Amniotic stem cell (primary cell): ENCODE measurements around the gene ABO.
"Not testable (repeated sequence)": the region's sequence is repeated elsewhere in the genome, so short reads cannot be mapped to it uniquely, and the experiment has no call there.

Source experiments
- DNase-seq: peaks from one replicate; lab custom pipeline; 2025; lab: John Stamatoyannopoulos, UW

ABO gene

GRCh38 chr9:133275105-133276000 is at the start of gene ABO:
TSS of gene ABO (minus strand) at chr9:133275201.
- no peak for DNase-seq

DNA sequence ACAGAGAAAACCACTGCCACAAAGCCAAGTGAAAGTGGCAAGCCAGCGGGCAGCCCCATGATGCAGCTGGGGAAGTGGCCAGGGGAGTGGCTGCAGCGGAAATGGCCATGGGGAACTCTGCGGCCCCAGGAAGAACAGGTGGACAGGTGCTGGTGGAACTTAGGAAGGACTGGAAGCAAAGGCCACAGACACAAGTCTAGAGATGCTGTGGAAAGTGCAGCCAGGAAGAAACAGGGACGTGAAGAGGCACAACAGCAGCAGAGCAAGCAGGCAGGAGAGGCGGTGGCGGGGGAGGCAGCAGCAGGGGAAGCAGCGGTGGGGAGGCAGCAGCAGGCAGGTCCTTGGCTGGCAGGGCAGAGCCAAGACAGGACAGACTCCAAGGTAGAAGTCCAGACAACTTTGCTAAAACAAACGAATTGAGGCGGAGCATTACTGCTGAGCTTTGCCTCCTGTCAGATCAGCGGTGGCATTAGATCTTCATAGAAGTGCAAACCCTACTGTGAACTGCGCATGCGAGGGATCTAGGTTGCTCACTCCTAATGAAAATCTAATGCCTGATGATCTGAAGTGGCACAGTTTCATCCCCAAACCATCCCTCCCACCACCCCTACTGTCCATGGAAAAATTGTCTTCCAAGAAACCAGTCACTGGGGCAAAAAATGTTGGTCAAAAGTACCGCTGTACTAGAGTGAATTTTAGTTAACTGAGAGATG is 49.1 kb upstream of the ABO start:
- DNase-seq = no peak

GRCh38 chr9:133323211-133323610 is 48.2 kb upstream of the ABO start:
- no peak for DNase-seq

GRCh38 chr9:133322701-133323100 is 47.7 kb upstream of the ABO start:
- no peak for DNase-seq

DNA sequence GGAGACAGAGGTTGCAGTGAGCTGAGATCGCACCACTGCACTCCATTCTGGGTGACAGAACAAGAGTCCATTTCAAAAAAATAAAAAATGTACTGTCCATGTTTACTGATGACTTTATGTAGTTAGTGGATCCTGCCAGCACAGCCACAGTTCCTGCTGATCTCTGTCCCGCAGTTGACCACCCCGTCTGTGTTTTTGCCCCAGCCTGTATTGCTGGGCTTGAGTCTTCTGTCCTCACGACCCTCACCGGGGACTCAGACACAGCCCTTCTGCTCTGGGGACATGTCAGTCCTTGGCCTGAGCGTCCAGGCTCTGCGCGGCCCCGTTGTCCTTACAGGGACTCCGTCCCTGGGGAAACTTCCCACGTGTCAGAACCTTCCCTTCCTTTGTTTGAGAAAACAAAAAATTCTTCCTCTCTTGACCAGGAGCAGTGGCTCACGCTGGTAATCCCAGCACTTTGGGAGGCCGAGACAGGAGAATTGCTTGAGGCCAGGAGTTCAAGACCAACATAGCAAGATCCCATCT is 46.5 kb upstream of the ABO start:
- no peak for DNase-seq

DNA sequence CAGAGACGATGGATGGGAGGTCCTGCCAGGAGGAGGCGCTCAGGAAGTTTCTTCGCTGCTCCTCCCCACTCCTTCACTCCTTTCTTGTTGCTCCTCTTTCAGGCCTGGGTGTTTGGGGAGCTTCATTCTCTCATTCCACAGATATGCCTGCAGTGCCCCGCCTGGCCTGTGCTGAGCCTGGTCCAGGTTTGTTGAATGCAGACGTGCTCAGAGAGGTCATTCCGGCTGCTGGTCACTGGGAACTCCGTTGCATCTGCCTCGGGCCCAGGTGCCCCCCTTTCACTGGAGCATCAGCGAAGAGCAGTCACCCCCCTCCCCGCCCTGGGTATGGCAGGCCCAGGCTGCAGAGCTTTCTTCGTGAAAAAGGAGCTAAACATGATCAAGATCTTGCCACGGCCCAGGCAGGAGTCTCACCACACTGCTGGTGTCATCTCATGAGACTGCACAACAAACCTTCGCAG is 45.5 kb upstream of the ABO start:
- no peak for DNase-seq

DNA sequence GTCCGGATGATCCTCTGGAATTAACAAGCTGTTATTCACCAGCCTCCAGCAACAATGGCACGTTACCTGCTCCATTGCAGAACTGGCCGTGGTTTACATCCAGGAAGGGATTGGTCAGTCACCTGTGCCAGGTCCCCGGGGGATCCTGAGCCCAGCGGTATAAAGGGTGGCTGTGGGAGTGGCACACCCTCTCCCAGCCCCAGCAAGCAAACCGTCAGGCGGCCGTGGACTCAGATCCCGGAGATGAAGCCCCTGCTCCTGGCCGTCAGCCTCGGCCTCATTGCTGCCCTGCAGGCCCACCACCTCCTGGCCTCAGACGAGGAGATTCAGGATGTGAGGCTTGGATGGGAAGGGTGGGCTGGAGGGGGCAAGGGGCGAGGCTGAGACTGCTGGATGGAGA is 42.5 kb upstream of the ABO start:
- not testable (repeated sequence) for DNase-seq

GRCh38 chr9:133315997-133316396 is 41.0 kb upstream of the ABO start:
- DNase-seq = no peak

DNA sequence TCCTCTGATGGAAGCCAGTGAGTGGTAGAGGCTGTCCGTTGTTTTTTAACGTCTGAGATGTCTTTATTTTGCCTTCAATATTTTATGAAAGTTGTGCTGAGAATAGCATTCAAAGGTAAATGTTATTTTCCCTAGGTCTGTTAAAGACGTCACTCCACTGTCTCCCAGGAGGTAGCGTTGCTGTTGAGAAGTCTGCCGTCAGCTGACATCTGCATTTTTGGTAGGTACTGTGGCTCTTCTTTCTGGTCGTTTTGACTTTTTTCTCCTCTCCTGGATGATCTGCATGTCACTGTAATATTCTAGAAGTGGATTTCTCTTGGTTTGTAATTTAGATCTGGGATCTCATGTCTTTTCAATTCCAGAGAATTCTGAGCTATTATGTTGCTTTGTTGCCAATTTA is 34.6 kb upstream of the ABO start:
- no peak for DNase-seq

DNA sequence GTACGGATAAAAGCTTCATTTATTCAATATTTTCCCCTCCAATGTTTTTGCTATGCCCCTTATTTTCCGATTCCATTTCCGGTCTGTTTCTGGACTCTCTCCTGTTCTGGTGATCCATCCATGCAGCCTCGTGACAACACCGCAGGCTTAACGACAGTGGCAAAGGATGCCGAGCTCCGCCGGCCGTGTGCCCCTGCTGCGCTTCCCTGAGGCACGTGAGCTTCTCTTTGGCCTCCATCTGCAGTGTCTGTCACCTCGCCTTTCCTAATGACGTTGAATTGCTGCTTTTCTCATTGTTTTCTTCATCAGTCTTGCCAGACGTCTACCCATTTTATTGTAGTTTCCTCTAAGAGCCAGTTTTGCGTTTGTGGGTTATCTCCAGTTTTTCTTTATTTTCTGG is 32.3 kb upstream of the ABO start:
- DNase-seq = no peak

DNA sequence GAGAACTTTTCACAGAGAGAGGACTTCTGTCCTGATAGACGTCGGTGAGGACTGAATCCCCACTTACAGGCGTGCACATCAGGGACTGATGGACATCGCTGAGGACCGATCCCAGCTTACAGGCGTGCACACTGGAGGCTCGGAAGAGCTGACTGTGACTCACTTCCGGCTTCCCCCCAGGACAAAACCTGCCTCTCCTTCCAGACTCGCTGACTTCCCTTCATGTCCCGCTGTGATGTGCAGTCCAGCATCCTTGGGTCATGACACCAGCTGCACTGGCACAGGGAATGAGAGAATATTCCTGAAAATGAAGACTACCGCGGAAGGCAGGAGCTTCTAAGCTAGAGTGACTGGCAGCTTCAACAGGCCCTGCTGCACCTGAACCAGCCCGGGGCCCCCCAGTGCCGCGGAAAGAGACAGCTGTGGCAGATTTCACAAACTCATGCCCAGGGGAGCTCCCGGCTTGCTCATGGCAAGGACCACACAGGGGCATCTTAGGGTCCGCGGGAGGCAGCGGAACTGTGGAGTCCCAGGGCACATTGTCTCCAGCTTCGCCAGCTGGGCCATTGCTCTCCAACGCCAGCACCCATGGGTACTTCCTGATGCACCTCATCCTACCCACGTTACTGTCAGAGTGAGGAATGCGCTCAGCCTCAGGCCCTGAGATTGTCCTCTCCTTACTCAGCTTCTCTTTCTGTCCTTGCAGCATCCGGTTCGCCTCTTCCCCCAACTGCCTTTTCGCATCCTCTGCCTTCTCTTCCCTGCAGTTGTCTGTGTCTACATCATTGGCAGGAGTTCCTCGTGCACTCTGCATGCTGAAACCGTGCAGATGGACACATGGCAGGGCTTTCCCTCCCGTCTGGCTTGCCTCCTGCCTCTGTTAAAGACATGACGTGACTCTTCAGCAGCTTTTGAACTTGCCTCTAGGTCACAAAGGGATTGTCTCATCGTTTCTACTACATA is 31.5 kb upstream of the ABO start:
- DNase-seq = no peak

GRCh38 chr9:133305731-133306130 is 30.7 kb upstream of the ABO start:
- no peak for DNase-seq

DNA sequence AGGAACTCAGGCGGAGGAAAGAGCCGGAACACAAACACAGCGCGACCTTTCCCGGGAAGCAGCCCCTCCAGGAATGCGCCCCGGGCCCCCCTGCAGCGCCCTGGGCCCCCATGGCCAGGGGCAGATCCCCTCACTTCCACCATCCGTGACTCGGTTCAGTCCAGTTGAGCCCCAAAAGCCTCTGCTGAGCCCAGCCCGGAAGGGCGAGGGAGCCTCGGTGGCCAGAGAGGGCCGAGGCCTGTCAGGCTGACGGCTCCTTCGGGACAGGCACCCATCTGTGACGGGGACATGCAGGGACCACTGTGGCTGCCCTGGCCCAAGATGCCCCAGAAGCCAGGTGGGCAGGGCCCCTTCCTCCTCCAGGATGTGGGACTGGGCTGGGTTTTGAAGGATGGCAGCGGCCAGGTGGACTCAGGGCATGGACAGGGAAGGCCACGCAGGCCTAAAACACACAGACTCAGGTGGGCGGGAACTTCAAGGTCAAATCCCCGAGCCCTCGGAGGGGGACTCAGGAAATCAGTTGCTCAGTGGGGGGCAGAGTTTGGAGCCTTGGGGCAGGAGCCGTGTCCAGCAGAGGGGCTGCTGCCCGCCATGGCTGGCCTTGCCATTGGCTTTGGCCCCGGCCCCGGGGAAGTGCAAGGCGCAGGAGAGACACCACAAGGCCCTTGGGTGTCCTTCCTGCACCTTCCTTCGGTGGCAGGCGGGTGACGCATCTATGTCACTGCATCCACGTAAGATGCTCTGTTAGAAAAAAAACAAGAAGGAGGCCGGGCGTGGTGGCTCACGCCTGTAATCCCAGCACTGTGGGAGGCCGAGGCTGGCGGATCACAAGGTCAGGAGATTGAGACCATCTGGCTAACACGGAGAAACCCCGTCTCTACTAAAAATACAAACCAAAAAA is 29.7 kb upstream of the ABO start:
- DNase-seq = no peak

DNA sequence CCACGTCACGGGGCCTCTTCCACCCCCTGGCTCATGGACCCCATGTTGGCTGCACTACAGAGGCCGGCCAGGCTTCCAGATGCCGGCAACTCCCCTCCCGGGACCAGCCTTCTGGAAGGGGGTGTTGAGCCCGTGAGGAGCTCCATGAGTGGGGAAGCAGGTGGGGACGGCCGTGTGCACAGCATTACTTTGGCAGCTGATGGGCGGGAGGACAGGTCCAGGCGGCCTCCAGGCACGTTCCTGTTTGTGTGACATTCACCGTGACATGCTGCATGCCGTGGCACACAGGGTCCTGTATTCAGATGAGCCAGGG is 29.1 kb upstream of the ABO start:
- no peak for DNase-seq

DNA sequence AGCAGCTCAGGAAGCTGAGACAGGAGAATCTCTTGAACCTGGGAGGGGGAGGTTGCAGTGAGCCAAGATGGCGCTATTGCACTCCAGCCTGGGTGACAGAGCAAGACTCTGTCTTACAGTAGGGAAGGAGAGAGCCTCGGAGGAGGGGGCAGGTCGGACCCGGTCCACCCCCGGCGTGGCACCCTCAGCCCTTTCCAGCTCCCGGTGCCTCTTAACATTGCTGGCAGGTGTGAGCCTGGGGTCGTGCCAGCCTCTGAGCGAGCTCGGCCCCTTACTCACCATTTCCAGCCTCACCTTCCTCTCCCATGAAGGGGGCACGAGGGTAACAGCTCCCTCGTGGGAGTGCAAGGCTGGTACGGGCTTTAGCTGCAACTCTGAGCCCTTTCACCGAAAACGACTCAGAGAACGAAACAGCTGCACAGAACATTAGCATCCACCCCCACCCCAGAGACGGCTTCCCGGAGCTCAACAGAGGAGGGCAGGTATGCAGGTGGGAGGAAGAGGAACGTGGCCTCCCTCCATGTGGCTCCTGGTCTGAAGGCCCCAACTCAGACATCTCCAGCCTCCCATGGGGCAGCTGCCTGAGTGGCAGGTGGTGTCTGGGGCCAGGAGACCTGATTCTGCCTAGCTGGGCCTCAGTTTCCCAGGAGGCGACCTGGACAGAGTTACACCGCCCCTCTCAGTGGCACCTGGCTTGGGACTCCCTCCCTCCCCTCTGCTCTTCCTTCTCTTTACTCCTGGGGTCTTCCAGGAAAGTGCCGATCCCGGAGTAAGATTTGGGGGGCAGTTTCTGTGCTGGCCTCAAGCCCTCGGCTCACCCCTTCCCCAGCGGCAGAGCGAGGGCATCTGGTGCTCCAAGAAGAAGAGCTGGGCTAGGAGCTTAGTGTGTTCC is 28.5 kb upstream of the ABO start:
- DNase-seq = no peak

DNA sequence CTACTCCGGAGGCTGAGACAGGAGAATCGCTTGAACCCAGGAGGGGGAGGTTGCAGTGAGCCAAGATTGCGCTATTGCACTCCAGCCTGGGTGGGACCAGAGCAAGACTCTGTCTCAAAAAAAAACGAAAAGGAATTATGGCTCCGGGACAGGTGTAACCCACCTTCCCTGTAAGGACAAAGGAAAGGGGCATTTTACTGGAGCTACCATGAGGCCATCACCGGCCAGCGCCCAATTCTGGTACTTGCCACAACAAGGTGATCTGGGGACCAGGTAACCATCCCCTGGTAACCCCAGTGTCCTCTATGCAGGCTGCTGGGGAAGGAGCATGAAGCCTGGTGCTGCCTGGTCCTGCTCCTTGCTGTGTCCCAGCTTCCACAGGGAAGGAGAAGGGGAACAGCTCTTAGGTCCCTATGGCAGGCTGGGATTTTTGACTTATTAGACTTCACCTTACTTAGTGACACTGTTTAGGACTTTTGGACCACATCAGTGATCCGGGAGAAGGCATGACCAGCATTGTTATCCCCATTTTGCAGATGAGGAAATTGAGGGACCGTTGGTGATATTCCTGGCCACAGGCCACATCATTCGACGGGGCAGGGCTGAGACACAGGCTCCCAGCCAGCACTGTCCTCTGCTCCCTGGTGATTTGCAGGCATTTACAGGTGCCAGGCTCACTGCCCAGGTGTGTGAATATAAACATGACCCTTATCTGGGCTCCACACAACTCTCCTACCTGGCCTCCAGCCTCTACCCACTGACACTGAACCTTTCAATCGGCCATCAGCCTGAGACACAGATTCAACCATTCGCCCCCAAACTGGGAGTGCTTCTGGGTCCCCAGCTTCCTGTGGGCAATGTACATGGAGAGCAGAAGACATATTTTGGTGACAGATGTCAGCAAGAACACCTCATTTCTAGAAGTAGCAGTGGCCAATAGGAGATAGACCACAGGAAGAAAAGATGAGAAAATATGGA is 26.5 kb upstream of the ABO start:
- no peak for DNase-seq

DNA sequence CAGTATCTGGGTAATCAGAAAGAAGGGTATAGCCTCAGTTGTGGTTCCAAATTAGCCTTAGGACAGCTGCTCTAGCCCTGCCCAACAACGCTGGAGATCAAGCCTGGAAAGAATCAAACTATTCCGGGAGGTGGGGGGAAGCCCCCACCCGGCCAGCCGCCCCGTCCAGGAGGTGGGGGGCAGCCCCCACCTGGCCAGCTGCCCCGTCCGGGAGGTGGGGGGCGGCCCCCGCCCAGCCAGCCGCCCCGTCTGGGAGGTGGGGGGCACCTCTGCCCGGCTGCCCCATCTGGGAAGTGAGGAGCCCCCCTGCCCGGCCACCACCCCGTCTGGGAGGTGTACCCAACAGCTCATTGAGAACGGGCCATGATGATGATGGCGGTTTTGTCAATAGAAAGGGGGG is 25.0 kb upstream of the ABO start:
- not testable (repeated sequence) for DNase-seq

GRCh38 chr9:133294257-133294656 is 19.3 kb upstream of the ABO start:
- no peak for DNase-seq
